Thyroid gland (tissue), 4 donors: ENCODE measurements around the gene PCP4L1. TPM values are rescaled to one million over a fixed set of nuclear protein-coding genes. Genes with fewer than 3 reads are reported as not detected.

Experiments
- DNase-seq, 2 donors: peaks; one replicate each; pipeline ENCODE4 v3.0.0-alpha.2; 2019
- H3K27ac ChIP-seq, 3 donors: fragments of 200-600 bp; sonication (generic); 1 replicate in 2 of 3; 2 replicates in 1 of 3; pipeline ENCODE4 v1.5.1; 2016 to 2019; ENCODE audit warnings: mild to moderate bottlenecking in 1 of 3, moderate library complexity in 1 of 3
- H3K27me3 ChIP-seq: fragments of 200-600 bp; sonication (generic); one replicate; pipeline ENCODE4 v1.5.1; 2019
- H3K36me3 ChIP-seq, 2 donors: fragments of 200-600 bp; sonication (generic); one replicate each; pipeline ENCODE4 v1.5.1; 2016 to 2019
- H3K4me1 ChIP-seq, 2 donors: fragments of 200-600 bp; sonication (generic); one replicate each; pipeline ENCODE4 v1.5.1; 2017 to 2019
- H3K4me3 ChIP-seq, 3 donors: fragments of 200-600 bp; sonication (generic); replicated peaks in 1 of 3; 1 replicate in 2 of 3; 2 replicates in 1 of 3; pipeline ENCODE4 v1.5.1; 2016; ENCODE audit warnings: mild to moderate bottlenecking in 1 of 3
- H3K9me3 ChIP-seq: fragments of 200-600 bp; sonication (generic); one replicate; pipeline ENCODE4 v1.5.1; 2017
- POLR2A ChIP-seq, 2 donors: fragments of 450-650 bp; IDR thresholded peaks; one replicate each; pipeline ENCODE4 v1.6.1; 2017; ENCODE audit warnings: antibody characterized with exemption in 2 of 2, mild to moderate bottlenecking in 2 of 2, moderate library complexity in 1 of 2
- WGBS, 2 donors: methylation state at CpG; one replicate each; pipeline ENCODE4 v1.1.5; 2017; 5-methylcytosine and 5-hydroxymethylcytosine counted together
- intact Hi-C: fragments of 100-400 bp; cut with DNase I; formaldehyde crosslinking; loops from one replicate; pipeline ENCODE4 v1.15.1; 2023
- microRNA-seq: library from miRNA; unstranded; fragments of <30 nt; microRNA quantifications from one replicate; pipeline ENCODE4, GENCODE V29; 2016
- total RNA-seq, 4 donors: library from RNA; depleted of rRNA; stranded (reverse); fragments of >200 nt; gene quantifications; one replicate each; pipeline ENCODE4 v1.2.3, GENCODE V29; 2016
- TF ChIP-seq, protein P1 (sequence below), 6 experiments: fragments of 200-600 bp in 3 of 6; fragments of 450-650 bp in 3 of 6; sonication (generic) in 3 of 6; IDR thresholded peaks; one replicate each; pipeline ENCODE4 v1.5.1; 2016 to 2019; ENCODE audit warnings: antibody characterized with exemption in 6 of 6, mild to moderate bottlenecking in 2 of 6, inconsistent platforms in 1 of 6, moderate library complexity in 1 of 6

PCP4L1 gene
- total RNA-seq, 4 donors from 2014 or later, result 0.39 to 0.83 (median 0.61) TPM

GRCh38 chr1:161324020-161324419, 65.5 kb downstream of the PCP4L1 start:
- no peak for DNase-seq
- H3K27ac ChIP-seq, result no peak overlapping the region
- peaks cover 16 to 21% of the 10 kb centered on the region in 2 donors for H3K36me3 ChIP-seq
- no peaks in the 10 kb centered on the region for H3K27me3 ChIP-seq
- WGBS, 2 donors, result 94 to 96% methylated on average over 4 of the region's 4 CpGs
- intact Hi-C loops, result no loop called here
- H3K4me3 ChIP-seq, result no peak overlapping the region
- TF ChIP-seq, protein P1, sequence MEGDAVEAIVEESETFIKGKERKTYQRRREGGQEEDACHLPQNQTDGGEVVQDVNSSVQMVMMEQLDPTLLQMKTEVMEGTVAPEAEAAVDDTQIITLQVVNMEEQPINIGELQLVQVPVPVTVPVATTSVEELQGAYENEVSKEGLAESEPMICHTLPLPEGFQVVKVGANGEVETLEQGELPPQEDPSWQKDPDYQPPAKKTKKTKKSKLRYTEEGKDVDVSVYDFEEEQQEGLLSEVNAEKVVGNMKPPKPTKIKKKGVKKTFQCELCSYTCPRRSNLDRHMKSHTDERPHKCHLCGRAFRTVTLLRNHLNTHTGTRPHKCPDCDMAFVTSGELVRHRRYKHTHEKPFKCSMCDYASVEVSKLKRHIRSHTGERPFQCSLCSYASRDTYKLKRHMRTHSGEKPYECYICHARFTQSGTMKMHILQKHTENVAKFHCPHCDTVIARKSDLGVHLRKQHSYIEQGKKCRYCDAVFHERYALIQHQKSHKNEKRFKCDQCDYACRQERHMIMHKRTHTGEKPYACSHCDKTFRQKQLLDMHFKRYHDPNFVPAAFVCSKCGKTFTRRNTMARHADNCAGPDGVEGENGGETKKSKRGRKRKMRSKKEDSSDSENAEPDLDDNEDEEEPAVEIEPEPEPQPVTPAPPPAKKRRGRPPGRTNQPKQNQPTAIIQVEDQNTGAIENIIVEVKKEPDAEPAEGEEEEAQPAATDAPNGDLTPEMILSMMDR (IDR thresholded peaks at IDR 0.05), result no peak
- no peak for TF ChIP-seq POLR2A (IDR thresholded peaks at IDR 0.05)
- no peaks in the 10 kb centered on the region for H3K9me3 ChIP-seq
- H3K4me1 ChIP-seq, result peaks cover 0 to 5% of the 10 kb centered on the region in 2 donors

DNA sequence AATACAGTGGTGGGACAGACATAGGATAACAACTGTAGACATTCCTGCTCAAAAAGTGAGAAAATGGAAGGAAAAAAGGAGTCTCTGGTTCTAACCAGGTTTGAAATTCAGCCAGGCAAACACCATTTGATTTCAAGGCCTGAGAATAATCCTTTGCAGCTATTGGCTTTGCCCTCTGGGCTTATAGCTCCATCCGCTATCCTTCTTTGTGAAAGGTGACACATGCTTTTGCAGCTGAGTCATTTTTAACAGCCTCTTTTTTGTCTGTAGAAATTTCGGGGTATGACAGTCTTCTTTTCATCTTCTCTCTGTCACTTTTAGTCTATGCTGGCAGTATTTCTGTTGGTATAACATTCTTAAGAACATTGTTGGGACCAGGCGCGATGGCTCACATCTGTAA, 71.8 kb downstream of the PCP4L1 start:
- no peak overlapping the region for H3K4me3 ChIP-seq
- no peaks in the 10 kb centered on the region for H3K4me1 ChIP-seq
- DNase-seq, result no peak
- peaks cover 45 to 53% of the 10 kb centered on the region in 2 donors for H3K36me3 ChIP-seq
- H3K27me3 ChIP-seq, result no peaks in the 10 kb centered on the region
- H3K27ac ChIP-seq, result no peak overlapping the region
- no peak for TF ChIP-seq POLR2A (IDR thresholded peaks at IDR 0.05)
- TF ChIP-seq, protein P1 (IDR thresholded peaks at IDR 0.05), result no peak
- intact Hi-C loops, result no loop called here
- 85 to 86% methylated on average over 4 of the region's 4 CpGs for WGBS, 2 donors
- H3K9me3 ChIP-seq, result no peaks in the 10 kb centered on the region

- Histone ChIP-seq H3K9me3 (no peaks in the 10 kb centered on the region), H3K4me3 (no peak overlapping the region), H3K27me3 (no peaks in the 10 kb centered on the region), H3K27ac (no peak overlapping the region), H3K36me3 (peaks cover 38 to 53% of the 10 kb centered on the region in 2 donors), H3K4me1 (no peaks in the 10 kb centered on the region)
- DNase-seq, result no peak
- intact Hi-C loops, result no loop called here
- TF ChIP-seq, protein P1 (IDR thresholded peaks at IDR 0.05), result no peak
- TF ChIP-seq POLR2A (IDR thresholded peaks at IDR 0.05), result no peak
- WGBS, 2 donors, result 96 to 98% methylated on average over 9 of the region's 9 CpGs
Observed at GRCh38 chr1:161333166-161333565, 74.6 kb downstream of the PCP4L1 start.

Small RNA genes lying within 50 kb of the gene (microRNA-seq; reads per million reads assigned to microRNA genes)
- gene MIR5187, result not detected

Other genes starting within 250 kb of the PCP4L1 start
- gene F11R, start 237.6 kb upstream of the PCP4L1 start, total RNA-seq, result 100 to 1,000 TPM in 2 of 4 donors, 10 to 100 TPM in 2; 80.8 to 122 (median 98.3) TPM
- gene TSTD1, start 219.8 kb upstream of the PCP4L1 start, total RNA-seq, result 100 to 1,000 TPM; 256 to 466 (median 320) TPM
- 10 to 100 TPM; 56.0 to 71.0 (median 70.3) TPM for gene USF1, start 212.8 kb upstream of the PCP4L1 start, total RNA-seq
- gene ARHGAP30, start 188.9 kb upstream of the PCP4L1 start, total RNA-seq, result 1 to 10 TPM; 1.4 to 3.5 (median 2.9) TPM
- gene NECTIN4, start 169.2 kb upstream of the PCP4L1 start, total RNA-seq, result under 1 TPM in 1 of 4 donors, not detected in 3; 0.27 TPM
- gene KLHDC9, start 160.4 kb upstream of the PCP4L1 start, total RNA-seq, result 10 to 100 TPM in 3 of 4 donors, 1 to 10 TPM in 1; 6.9 to 31.8 (median 19.2) TPM
- 10 to 100 TPM; 23.8 to 58.2 (median 30.3) TPM for gene PFDN2, start 140.7 kb upstream of the PCP4L1 start, total RNA-seq
- gene NIT1, start 140.6 kb upstream of the PCP4L1 start, total RNA-seq, result 10 to 100 TPM; 36.4 to 50.4 (median 47.9) TPM
- 10 to 100 TPM; 27.5 to 34.6 (median 31.1) TPM for gene DEDD, start 126.1 kb upstream of the PCP4L1 start, total RNA-seq
- 10 to 100 TPM; 37.6 to 90.4 (median 62.1) TPM for gene UFC1, start 104.8 kb upstream of the PCP4L1 start, total RNA-seq
- 10 to 100 TPM; 21.2 to 27.6 (median 23.0) TPM for gene USP21, start 99.2 kb upstream of the PCP4L1 start, total RNA-seq
- gene PPOX, start 92.3 kb upstream of the PCP4L1 start, total RNA-seq, result 10 to 100 TPM; 12.6 to 30.0 (median 21.8) TPM
- 10 to 100 TPM; 24.1 to 34.0 (median 29.2) TPM for gene B4GALT3, start 81.2 kb upstream of the PCP4L1 start, total RNA-seq
- 10 to 100 TPM in 1 of 4 donors, 1 to 10 TPM in 3; 4.6 to 24.4 (median 9.4) TPM for gene ADAMTS4, start 59.7 kb upstream of the PCP4L1 start, total RNA-seq
- gene NDUFS2, start 56.4 kb upstream of the PCP4L1 start, total RNA-seq, result 100 to 1,000 TPM in 2 of 4 donors, 10 to 100 TPM in 2; 75.4 to 122 (median 99.9) TPM
- 10 to 100 TPM; 16.3 to 70.9 (median 22.3) TPM for gene FCER1G, start 43.5 kb upstream of the PCP4L1 start, total RNA-seq
- not detected for gene APOA2, start 35.1 kb upstream of the PCP4L1 start, total RNA-seq
- gene TOMM40L, start 32.7 kb upstream of the PCP4L1 start, total RNA-seq, result 10 to 100 TPM in 1 of 4 donors, 1 to 10 TPM in 3; 7.0 to 12.4 (median 8.3) TPM
- not detected for gene NR1I3, start 20.5 kb upstream of the PCP4L1 start, total RNA-seq
- 1 to 10 TPM in 2 of 4 donors, under 1 TPM in 2; 0.67 to 1.9 (median 0.93) TPM for gene MPZ, start 51.2 kb downstream of the PCP4L1 start, total RNA-seq
- 100 to 1,000 TPM in 3 of 4 donors, 10 to 100 TPM in 1; 49.1 to 174 (median 111) TPM for gene SDHC, start 55.6 kb downstream of the PCP4L1 start, total RNA-seq
- not detected for gene CFAP126, start 109.1 kb downstream of the PCP4L1 start, total RNA-seq
- 10 to 100 TPM in 3 of 4 donors, 1 to 10 TPM in 1; 8.5 to 63.7 (median 17.0) TPM for gene FCGR2A, start 246.7 kb downstream of the PCP4L1 start, total RNA-seq